HG03064 (cell line): Measurements from ENCODE around the gene CPA1.

Experiments used
- ATAC-seq: cut with Tn5 transposase; IDR thresholded peaks from one replicate; pipeline ENCODE4 v1.9.1; 2021; ENCODE audit warnings: low read depth; ENCODE audit not compliant: unreplicated experiment

CPA1 gene

DNA sequence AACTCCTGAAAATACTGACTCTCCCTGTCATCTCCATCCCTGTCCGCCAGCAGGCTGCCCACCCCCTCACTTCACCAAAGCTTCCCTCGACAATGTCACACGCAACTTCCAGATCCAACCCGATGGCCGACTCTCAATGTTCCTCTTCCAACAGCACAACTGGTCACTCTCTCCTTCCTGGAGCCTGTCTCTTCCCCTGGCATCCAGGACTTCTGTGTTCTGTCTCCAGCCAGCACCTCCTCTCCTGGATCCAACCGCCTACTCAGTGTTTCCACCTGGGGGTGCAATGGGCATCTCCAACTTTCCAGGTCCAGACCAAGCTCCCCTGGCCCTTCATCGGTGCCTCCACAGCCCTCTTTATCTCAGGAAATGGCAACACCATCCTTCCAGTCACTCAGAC, 27.1 kb upstream of the CPA1 start:
- ATAC-seq: no peak

DNA sequence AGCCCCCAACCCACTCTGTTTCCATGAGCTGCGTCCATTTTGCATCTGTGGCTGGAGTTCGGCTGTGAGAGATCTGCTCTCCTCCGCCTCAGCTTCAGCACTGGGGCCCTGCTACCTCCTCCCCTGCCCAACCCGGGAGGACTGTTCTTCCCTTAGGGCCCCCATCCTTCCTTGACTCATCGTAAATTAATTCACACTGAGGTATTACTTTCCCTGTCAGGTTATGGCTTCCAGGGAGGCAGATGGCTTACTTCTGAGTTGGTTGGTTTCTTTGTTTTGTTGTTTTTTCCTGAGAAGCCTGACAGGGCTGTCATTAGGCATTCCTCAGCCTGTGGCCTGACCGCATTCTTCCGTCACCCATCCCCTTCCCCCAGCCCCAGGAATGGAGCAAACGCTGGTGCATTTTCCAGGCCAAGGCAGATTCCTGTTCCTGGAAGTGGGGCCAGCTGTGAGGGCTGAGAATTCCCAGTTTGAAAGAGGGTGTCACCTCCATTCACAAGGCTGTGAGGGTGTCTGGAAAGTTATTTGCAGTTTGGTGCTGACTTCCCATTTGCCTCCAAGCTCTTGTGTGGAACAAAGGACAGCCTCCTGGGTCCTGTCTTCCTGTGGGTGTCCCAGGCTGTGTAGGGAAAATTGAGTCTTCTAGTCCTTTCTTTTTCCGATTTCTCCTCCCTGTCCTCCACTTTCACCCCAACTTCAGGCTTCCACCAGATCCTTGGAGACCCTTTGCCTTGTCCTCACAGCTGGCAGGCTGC, 24.0 kb upstream of the CPA1 start:
- no peak for ATAC-seq

DNA sequence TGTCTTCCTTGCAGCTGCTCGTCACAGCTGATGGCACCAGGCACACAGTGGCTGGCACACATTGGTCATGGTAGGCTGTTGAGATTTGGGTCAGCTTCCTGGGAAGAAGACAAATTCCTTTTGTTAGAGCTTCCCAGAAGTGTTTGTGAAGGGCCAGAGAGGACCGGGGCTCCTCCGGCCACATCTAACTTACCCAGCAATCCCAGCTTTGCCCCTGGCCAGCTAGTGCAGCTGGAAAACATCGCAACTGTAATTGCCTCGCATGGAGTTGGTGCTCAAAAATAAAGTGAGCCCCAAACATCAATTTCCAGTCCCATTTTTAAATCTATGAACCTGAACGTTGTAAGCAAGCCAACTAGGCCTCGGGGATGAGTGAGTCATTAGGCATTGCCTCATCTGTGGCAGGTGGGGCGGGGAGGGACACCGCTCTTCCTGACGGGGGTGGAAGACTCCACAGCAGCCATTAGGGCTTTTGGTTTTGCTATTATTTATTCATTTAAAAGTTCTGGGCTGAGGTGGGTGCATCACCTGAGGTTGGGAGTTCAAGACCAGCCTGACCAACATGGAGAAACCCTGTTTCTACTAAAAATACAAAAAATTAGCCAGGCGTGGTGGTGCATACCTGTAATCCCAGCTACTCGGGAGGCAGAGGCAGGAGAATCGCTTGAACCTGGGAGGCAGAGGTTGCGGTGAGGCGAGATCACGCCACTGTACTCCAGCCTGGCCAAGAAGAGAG, 23.2 kb upstream of the CPA1 start:
- no peak for ATAC-seq

DNA sequence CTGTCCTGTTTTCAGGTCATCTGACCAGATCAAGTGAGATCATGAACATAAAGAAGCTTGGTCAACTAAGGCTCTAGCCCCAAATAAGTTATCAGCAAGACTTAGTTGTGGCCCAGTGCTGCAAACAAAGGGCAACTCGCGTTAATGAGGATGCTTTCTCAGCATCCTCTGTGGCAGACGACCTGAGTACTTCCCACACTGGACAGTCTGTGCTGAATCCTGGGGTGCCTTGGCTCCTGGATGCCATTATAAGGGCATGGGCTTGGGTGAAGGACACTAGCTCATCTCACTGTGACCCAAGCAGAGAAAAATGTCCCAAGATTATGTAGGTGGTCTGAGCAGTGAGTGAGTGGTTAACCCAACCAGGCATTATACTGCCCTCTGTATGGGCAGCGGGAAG, 21.8 kb upstream of the CPA1 start:
- ATAC-seq: no peak

GRCh38 chr7:130359276-130359857, 20.9 kb upstream of the CPA1 start:
- ATAC-seq: no peak

DNA sequence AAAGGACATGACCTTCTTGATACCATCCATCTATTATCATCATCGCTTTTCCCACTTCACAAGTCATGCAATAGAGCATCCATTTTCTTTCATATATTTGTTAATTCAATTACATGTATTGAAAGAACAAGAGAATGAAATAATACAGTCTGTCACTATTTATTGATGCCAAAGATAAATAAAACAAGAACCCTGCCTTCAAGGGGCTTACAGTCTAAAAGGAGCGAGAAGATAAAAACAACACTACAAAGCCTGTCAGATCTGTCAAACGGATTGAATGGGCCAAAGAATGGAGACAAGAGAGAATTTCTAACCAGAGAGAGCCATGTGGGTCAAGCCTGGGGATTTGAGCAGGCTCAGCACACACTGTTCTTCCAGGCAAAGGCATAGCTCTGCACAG, 19.8 kb upstream of the CPA1 start:
- no peak for ATAC-seq

- no peak for ATAC-seq
Measured at GRCh38 chr7:130361681-130362080, 18.6 kb upstream of the CPA1 start.

DNA sequence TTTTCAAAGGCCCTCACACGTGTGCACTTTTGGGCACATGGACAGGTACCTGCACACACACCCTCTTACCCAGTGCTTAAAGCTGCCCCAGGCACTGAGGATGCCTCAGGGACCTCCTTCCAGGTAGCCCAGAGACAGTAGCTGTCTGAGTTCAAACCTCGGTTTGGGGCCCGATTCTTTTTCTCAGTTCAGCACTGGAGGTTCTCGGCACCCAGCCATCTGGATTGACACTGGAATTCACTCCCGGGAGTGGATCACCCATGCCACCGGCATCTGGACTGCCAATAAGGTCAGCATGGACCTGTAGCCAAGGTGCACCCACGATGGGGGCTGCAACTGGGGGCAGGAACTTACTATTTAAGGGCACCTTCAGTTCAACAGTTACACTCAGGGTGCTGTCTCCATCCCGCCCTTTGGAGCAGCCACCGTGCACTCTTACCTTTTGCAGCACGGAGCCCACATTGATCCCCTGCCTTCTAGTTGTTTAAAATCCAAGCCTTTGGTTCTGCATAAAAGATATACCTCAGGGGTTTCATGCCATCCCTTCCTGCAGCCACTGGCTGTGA, 18.0 kb upstream of the CPA1 start:
- no peak for ATAC-seq

DNA sequence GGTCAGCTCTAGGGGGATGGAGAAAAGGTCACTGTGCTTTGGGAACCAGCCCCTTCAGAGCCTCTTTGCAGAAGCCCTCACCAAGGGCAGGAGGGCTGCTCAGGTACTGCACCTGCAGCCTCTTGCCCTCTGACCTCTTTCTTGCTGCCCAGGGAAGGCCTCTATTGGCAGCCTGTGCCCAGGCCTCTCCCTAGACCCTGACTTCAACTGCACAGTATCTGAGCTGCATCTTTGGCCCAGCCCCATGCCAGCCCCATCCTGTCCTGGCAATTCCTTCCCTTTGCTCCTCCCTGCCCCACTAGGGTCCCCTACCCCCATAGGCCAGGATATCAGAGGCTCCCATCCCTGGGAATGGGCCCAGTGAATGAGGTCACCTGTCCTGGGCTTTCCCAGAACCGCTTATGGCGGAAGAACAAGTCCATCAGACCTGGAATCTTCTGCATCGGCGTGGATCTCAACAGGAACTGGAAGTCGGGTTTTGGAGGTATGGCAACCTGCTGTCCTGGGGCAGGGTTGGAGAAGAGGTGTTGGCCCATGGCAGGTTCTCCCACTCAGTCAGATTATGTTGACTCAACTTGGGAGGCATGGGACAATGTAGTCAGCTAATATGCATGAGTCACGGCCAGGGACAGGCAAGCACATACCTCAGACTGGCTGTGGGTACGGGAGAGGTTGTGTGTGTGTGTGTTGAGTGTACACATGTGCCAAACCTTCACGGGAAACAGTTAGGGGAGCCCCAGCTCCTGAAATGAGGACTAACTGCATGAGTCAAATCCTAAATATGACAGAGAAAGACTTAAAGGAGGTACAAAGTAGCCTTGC, 17.1 kb upstream of the CPA1 start:
- no peak for ATAC-seq

DNA sequence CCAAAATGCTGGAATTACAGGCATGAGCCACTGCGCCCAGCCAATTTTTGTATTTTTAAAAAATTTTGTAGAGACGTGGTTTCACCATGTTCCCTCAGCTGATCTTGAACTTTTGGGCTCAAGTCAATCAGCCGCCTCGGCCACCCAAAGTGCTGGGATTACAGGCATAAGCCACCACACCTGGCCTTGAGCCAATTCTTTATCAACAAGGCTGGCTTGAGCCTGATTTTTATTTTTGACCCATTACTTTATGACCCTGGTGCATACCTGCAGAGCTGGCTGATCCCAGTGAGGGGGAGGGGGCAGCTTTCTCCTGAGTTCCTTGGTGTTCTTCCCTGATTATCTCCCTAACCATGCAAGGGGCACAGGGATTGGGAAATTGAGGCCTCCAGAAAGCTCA, 15.8 kb upstream of the CPA1 start:
- no peak for ATAC-seq

DNA sequence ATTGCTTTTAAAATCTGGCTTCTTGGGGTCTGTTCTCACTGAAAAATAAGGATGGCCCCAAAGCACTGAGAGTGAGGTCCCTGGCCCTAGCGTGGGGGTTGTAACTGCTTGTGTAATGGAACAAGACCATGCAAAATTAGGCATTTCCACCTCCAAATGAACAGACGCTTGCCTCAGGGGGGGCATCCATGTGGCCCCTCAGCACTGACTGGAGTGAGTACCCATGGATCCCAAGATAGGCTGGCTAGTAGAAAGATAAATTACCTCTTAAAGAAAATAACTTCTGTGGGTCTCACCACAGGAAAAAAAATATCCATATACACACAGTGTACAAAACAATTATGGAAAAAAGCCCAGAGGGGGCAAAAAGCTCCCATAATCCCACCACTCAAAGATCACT, 15.2 kb upstream of the CPA1 start:
- no peak for ATAC-seq

- peak; percentile 46 for ATAC-seq
Measured at GRCh38 chr7:130365511-130366441, 14.5 kb upstream of the CPA1 start.

DNA sequence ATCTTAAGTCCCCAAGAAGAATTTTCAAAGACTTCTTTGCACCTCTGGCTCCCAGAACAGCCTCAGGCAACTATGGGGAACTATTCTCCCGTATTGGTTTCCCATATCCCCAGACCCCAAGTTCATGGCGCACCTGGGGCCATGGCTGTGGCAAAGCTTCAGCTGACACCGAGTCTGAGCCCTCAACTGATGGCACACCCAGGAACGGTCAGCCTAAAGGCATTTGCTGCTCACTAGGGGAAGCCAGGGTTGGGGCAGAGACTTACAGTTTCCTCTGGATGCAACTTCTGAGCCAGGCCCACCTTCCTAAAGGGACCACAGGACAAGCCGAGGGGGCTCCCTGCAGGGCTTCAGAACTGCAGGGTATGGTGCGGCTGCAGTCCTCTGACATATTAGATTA, 13.7 kb upstream of the CPA1 start:
- no peak for ATAC-seq

DNA sequence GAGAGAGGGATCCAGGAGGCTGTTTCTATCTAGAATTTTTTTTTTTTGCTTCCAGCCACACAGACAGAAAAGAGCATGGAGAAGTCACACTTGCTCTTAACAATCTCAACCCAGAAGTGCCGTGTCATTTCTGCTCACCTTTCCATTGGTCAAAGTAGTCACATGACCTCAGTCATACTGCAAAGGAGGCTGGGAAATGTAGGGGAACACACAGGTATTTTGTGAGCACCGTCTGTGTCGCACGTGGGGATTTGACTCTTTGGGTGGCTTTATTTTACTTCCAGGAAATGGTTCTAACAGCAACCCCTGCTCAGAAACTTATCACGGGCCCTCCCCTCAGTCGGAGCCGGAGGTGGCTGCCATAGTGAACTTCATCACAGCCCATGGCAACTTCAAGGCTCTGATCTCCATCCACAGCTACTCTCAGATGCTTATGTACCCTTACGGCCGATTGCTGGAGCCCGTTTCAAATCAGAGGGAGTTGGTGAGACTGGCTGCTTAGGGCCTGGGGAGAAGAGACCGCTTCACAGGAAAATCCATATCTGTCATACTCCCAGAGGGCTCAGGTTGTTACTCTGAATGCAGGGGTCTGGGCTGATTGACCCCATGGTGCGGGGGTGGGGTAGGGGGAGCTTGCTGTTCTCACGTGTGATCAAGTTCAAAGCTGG, 13.1 kb upstream of the CPA1 start:
- no peak for ATAC-seq

- ATAC-seq: no peak
Measured at GRCh38 chr7:130367836-130368746, 12.2 kb upstream of the CPA1 start.

DNA sequence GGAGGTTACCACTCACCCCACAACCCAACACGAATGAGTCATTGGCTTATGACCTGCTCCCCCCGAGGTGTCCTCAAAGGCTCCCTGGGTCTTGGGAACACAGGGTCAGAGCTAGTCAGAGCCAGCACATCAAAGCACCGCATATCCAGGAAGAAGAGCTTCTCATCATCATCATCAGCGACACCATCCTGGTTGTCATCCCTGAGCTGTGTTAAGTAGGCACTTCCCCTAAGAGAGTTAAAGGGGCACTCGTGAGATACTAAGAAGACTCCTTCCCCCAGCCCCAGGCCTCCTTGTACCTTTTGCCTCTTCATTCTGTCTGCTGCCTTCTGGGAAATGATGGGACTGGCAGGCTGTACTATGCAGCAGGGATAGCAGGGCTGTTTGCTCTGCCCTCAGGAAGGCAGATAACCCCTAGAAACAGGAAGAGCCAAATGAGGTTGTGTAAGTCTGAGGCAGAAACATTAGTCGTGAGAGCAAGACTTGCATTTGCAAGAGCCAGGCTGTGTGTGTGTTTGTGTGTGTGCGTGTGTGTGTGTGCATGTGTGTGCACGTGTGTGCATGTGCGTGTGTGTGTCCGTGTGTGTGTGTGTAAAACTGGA, 11.1 kb upstream of the CPA1 start:
- ATAC-seq: no peak

DNA sequence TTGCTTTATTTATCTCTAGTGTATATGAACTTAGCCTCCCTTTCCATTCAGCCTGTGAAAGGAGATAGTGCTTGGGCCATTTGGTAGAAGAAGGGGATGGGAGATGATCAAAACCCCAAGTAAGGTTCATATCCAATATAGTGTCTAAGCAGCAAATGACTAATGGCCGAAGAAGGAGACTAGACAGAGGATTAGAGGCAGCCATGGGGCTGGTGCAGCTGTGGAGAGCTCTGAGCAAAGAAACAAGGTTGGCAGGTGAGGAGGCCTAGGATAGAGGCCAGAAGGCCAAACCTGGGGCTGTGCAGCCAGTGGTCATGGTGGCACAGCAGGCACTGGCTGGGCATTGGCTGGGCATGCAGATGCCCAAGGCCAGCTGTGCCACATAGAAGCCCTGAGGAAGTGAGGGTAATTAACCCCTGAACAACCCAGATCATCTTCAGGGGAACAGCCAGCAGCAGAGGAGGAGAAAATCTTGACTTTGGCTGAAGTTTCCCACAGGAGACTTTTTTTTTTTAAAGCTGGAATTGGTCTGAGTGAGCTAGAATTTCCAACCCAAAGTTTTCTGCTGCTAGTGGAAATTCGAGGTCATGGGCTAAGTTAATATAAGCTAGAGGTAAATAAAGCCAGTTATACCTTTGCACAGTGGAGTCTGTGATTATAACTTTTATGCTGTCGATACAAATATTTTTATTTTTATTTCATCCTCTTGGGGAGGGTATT, 10.3 kb upstream of the CPA1 start:
- no peak for ATAC-seq
